Activated CD8-positive, alpha-beta memory T cell treated with anti-CD3 and anti-CD28 coated beads, Interleukin-2, amount 50 U/mL, for 48 hours (primary cell): ENCODE results near the gene PRDX1.

Source experiments
- DNase-seq: peaks from one replicate; pipeline ENCODE4 v3.0.0-alpha.2; 2020

The PRDX1 gene

DNA sequence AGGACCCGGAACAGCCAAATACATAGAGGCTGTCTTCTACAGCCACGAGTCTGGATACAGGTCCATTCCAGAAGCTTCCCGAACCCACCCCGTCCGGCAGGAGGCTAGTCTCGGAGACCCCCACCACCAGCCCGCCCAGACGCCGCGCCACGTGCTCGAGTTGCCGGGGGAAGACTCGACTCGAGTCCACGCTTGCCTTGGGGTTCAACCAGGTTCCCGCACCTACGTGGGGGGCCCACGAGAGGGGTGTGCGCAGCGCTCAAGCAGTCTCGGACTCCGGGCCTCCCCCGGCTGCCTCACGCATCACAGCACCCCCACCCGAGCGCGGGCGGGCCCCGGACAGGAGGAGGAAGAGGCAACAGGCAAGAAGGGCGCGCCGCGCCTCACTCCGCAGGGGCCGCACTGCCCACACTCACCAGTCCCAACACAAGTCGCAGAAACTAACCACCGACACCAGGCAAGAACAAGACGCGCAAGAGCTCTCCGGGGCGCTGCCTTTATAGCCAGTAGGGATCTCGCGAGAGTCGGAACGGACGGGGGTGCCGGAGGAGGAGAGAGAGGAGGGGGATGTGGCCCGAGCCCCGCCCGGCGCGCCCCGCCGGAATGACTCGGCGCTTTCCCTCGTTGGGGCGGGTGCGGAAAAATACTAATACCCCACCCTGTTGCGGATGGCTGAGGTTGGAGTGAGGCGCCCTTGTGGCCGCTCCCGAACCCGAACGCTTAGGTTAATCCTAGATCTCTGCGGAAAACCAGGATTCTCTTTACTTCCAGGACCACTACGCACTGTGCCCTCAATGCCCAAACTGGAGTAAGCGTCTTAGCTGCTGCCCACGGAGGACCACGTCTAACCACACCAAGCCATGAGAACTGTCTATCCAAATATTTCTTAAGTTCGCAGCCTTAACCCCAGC is at the start of gene PRDX1:
PRDX1 (minus strand) TSS at position 472 of the 911 bp plus-strand sequence. CDS start 2,841 bp downstream, outside the sequence.
- peak; percentile 100 for DNase-seq

DNA sequence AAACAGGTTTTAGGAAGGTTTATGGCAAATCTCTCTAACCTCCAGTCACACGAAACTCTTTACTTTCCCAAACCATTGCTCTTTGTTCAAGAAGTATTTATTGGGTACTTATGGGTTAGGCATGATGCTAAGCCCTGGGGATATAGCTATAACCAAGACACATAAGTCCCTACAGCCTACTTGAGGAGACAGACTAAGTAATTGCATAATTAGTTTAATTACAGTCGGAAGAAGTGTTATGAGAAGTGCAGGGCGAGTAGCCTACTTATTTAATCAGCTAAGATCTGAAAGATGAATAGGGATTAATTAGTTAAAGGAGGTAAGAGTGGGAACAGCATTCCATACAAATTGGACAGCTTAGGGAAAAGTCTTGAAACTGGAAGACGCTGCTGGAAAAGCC is 48.9 kb upstream of the PRDX1 start:
- DNase-seq = no peak

DNA sequence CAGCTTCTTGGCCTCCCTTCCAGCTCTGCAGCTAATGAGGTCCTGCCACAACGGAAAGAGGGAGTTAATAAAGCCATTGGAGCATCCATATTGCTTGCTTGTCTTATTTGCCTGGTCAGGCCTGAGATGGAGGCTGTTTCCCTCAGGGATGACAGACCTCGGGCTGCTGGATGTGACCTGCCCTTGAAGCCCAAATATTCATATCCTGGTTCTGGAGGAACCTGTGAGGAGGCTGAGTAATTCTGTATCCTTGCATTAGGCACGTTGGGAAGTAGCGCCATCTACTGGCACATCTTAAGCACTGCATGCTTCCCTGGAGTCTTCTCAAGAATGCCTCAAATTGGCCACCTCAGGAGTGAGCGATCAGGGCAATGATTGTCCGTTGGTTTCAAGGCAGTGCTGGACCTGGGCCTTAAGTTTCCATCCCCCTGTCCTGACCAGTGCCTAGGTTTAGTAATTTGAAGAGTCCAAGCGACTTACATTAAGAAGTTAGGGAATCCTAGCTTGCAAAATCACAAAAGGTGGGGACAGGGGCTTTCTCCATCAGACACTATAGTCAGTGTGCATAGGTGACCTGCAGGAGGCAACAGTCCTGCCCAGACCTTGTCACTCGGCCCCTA is 48.4 kb upstream of the PRDX1 start:
- peak; percentile 81 for DNase-seq

DNA sequence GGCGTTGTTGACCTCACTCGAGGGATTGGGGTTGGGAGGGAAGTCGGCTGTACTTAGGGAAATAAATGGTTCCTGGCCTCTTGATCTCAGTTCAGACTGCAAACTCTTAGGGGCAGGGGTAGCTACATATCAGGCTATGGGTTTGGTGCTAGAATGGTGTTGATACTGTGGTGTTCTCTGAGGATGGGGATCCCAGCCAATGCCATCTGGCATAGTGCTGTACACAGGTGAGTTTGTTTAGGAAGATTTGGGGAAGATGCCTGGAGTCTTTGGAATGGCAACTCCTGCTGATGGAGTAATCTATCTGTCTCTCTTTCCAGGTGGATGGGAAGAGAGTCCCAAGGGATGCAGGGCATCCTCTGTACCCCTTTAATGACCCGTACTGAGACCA is 47.9 kb upstream of the PRDX1 start:
- no peak for DNase-seq

DNA sequence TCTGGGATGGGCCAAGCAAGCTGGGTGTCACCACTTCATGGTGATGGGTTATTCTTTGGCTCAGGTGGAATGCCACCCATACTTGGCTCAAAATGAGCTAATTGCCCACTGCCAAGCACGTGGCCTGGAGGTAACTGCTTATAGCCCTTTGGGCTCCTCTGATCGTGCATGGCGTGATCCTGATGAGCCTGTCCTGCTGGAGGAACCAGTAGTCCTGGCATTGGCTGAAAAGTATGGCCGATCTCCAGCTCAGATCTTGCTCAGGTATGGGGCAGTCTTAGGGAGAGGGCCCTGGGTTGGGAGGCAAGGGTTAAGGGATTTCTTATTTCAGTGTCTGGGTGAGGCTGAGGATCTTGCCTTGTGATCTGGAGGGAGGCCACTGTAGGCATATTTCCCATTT is 46.7 kb upstream of the PRDX1 start:
- DNase-seq = no peak

DNA sequence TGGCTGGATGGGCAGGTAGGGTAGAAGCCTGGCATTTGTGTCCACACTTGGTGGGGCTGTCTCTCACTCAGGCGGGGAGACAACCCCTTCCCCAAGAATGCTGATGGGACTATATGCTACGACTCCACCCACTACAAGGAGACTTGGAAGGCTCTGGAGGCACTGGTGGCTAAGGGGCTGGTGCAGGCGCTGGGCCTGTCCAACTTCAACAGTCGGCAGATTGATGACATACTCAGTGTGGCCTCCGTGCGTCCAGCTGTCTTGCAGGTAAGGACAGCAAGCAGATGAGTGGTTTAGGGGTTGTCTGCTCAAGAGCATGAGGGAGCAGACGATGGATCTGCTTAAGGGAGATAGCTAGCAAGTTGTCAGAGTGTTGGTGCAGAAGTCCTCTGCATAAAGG is 46.2 kb upstream of the PRDX1 start:
- DNase-seq = no peak

DNA sequence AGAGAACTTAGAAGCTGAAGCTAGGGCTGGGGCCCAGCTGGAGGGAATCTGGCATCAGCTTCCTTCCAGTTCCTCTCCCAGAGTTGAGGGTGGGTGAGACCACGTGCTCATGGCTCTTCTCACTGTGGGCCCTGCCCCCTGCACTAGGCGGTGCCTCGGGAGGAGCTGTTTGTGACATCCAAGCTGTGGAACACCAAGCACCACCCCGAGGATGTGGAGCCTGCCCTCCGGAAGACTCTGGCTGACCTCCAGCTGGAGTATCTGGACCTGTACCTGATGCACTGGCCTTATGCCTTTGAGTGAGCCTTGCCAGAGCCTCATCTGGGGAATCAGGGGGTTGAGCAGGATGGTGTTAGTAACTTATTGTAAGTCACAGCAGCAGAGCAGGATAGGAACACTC is 45.0 kb upstream of the PRDX1 start:
- no peak for DNase-seq

DNA sequence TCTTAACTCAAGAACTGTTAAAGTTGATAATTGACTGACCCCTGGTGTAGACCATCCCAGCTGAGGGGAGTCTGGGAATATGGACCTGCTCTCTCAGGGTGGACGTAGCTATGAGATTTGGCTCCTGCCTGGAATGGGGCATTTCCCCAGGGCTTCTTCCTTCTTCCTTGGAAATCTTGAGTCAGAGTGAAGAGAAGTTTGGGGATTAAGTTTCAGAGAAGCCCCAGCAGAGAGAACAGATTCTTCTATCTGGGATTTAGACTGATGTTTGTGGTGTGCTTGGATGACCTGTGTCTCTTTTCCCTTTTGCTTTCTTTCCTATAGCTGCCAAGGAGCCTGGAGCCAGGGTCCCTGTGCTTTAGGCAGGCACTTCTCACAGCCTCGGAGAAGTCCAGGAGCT is 42.2 kb upstream of the PRDX1 start:
- no peak for DNase-seq

DNA sequence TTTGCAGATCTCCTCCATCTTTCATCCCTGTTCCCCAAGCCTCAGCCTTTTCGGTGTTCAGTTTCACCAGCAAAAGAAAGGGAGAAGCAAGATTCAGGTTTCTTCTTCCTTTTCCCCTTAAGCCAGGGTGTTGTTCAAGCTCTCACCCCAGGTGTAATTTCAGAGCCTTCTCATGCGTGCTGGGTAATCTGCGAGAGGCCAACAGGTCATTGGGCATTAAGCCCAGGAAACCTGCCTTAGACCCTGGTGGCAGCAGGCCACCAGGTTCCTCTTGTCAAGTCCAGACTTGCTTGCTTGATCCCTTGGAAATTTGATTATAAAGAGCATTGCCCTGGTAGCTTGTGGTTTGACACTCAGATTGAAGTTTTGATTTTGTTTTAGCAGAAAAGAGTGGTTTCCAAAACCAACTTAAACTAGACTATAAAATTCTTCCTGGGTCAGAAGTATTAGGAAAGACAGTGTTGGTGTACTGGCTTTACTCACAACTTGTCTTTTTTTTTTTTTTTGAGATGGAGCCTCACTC is 35.8 kb upstream of the PRDX1 start:
- no peak for DNase-seq

DNA sequence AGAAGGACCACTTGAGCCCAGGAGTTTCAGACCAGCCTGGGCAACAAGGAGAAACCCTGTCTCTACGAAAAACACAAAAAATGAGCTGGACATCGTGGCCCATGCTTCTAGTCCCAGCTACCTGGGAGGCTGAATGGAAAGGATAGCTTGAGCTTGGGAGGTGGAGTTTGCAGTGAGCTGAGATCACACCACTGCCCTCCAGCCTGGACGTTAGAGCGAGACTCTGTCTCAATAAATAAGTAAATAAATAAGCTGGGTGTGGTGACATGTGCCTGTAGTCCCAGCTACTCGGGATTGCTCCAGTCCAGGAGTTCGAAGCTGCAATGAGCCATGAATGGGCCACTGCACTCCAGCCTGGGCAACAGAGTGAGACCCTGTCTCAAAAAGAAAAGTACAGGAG is 32.5 kb upstream of the PRDX1 start:
- DNase-seq = no peak

DNA sequence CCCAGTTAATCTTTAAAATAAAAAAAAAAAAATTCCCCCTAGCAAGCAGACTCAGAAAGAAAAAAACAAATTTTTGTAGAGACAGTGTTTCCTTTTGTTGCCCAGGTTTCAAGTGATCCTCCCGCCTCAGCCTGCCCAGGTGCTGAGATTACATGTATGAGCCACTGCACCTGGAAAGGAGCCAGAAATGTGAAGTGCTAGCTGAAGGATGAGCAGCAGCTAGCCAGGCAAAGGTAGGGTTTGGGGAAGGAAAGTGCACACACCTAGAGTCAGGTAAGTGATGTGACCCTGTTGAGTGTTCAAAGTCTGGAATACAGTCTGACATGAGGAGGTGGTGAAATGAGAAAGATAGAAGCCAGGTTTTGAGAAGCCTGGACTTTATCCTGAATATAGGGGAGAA is 30.6 kb upstream of the PRDX1 start:
- DNase-seq = no peak

DNA sequence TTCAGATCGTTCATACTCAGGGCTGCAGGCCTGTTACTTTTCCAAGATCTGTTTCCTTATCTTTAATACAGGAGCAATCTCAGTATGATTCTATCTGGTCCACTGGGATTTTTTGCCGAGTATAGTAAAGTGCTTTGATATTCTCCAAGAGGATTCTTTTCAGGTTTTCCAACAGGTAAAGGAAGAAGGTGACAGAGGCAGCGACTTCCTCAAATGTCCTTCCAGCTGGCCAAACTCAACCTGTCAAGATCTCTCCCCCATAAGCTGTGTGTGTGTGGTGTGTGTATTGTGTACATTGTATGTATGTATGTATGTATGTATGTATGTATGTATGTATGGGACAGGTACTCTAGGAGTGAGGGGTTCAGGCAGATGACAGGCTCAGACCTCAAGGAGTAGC is 30.0 kb upstream of the PRDX1 start:
- no peak for DNase-seq

DNA sequence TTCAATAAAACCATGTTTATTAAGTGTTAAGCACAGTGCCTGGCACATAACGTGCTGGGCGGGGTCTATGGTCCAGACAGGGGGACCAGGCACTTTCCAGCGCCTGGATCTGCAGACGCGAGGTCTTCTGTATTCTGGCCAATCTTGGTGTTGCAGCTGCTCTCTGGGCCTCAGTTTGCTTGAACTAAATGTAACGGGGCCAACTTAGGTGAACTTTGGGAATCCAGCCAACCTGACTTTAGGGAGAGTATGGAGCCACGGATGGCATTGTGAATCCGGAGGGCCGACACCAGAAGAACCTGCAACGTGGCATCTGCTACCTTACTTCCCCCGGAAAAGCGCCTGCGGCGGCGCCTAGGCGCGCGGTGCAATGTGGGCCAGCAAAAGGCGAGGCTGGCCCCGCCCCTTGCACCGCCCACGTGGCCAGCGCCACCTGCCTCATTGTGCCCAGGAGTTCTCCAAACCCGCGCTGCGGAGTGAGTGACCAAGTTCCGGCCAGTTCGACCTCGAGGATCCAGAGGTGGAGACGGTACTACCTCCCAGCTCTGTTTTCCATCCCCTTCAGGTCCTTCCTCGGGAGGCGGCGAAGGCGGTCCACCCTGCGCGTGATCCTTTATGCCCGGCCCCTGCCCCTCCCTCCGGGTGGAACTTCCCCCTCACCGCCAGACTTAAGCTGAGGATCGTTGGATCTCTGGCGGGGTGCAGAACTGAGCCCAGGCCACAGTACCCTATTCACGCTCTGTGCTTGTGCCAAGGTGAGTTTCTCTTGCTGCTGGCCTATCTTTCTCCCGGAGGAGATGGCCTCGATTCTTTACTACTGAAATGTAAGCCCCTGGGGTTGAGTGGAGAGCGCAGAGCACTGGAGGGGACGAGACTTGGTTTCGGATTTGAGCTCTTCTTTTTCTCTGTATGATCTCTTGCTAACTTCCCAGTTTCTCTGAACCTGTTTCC is 29.0 kb upstream of the PRDX1 start, which contains the start of gene AKR1A1:
AKR1A1 (plus strand) TSS at position 426 of the 951 bp plus-strand sequence. CDS start 10,969 bp downstream, outside the sequence.
- peak; percentile 95 for DNase-seq

DNA sequence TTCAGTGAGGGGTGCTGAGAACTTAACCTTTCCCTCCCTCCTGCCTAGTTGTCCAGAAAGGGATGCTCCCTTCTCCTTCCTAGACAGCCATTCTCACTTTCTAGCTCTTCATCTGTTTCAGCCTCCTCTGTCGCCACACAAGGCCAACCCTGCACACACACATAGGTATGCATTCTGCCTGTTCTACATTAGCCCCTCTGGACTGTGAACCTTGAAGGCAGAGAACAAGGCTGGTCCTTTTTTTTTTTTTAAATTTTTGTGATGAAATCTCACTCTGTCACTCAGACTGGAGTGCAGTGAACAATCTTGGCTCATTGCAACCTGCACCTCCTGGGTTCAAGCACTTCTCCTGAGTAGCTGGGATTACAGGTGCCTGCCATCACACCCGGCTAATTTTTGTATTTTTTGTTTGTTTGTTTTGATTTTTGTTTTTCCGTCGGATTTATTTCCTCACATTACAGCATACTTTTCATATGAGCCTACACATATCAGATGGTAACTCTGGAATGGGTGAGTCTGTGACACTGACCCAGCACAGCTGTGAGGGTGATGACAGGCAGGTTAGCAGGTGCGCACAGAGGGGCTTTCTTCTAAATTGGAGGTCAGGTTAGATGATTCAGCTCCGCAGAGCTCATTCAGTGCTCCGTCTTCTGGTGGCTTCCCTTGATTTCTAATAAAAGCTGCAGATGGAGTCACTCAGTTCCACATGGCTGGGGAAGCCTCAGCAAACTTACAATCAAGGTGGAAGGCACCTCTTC is 24.0 kb upstream of the PRDX1 start:
- DNase-seq = no peak

DNA sequence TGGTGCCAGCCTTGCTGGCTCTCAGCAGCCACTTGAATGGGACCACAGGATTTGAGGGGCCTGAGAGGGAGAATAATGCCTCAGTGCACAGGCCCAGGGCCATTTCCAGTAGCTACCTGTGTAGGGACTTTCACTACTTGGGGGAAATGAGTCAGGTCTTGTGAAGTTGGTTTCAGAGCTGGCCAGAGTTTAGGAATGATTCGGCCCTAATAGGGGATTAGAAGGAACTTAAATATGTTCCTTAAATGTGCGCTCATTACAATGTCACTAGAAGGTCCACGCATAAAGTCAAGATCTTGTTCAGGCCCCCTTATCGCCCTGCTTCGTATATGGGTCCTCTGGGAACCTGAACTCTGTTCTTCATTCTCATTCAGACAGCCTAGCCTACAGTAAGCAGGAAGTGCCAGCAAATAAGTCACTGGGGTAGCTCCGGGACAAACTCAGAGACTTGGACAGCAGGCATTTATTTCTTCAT is 23.4 kb upstream of the PRDX1 start:
- peak; percentile 57 for DNase-seq

DNA sequence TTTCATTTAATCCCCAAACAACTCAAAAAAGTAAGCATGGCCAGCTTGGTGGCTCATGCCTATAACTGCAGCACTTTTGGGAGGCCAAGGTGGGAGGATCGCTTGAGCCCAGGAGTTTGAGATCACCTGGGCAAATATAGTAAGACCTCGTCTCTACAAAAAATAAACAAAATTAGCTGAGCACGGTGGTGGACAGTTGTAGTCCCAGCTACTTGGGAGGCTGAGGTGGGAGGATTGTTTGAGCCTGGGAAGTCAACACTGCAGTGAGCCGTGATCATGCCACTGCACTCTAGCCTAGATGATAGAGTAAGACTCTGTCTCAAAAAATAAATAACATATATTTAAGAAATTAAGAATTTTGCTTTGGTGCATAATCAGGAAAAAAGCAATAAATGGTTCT is 22.8 kb upstream of the PRDX1 start:
- DNase-seq = no peak

DNA sequence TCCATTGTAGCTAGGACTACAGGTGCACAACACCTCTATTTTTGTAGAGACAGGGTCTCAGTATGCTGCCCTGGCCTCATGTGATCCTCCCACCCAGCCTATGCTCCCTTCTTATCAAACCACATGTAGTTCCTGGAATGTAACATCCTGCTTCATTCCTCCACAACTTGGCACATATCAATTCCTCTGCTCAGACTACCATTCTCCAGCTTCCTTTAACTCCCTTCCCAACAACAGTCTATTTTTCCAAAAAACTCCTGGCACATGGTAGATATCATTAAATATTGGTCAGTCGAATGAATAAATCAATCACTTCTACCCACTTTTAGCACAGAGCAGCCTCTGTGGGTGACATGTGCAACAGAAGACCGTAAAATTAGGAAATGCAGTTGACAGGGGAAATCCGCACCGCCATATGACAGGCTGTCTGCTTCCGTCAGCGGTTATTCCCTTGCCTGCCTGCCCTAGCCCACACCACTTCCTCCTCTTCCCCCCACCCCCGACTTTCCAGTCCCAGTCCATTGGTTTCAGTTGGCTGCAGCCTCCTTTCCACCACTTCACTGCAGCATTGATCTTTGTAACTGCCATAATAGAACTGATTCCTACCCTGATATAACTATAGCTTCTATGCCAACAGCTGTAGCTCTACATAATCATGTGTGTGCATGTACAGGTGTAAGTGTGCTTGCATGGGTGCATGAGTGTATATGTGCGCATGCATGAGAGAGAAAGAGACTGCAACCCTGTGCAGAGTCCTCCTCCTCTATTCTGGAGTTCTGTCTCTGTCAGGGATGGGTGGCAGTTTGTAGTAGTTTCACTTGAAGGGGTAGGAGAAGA is 22.1 kb upstream of the PRDX1 start:
- peak; percentile 78 for DNase-seq

DNA sequence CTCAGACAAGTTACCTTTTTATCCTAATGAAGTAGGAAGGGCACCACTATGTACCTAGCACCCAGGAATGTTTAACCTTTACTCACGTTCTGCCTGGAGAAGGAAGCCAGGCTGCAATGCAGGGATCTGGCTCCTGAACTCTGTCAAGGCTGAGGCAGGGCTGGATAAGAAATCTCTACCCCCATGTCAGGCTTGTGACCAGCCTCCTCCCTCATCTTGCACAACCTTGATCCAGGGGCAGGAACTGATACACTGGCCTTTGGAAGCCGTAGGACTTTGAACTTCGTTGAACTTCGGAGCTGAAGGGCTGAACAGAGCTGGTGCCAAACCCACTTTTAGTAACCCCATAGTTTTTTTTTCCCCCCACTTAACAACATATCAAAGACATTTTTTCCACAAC is 20.9 kb upstream of the PRDX1 start:
- no peak for DNase-seq

DNA sequence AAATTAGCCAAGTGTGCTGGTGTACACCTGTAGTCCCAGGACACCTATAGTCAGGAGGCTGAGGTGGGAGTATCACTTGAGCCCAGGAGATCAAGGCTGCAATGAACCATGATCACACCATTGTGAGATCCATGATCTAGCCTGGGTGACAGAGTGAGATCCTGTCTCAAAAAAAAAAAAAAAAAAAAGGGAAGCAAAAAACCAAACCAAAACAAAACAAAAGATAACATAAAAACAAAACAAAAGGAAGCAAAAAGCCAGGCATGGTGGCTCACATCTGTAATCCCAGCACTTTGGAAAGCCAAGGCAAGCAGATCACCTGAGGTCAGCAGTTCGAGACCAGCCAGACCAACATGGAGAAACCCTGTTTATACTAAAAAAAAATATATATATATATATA is 19.5 kb upstream of the PRDX1 start:
- DNase-seq = no peak

DNA sequence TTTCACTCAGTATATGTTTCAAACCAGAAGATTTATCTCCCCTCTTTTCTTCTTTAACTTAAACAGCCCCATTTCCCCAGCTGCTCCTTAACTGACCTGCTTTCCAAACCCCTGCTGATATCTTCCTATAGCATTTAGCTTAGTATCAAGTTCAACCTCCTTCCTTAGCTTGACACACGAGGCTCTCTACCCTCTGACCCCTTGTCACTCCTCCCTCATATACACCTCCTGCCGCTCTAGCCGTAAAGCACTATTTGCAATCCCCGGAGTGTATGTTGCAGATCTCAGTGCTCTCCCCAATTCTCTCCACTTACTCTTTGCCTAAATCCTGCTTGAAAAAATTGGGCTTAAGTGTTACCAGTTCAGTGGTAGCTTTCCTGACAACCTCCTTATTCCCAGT is 15.2 kb upstream of the PRDX1 start:
- DNase-seq = no peak
